ENCODE results near the gene GRM2.
A peak's percentile ranks its signal among the peaks of the same experiment; 100 is the strongest.

GRM2 gene

GRCh38 chr3:51715231-51715976 lies 8.5 kb downstream of the GRM2 start:
- TF ChIP-seq TARDBP (IDR thresholded peaks at IDR 0.05) = no peak
- TF ChIP-seq ELF4 (IDR thresholded peaks at IDR 0.05) = no peak
- TF ChIP-seq FOXK2 (IDR thresholded peaks at IDR 0.05) = no peak
- TF ChIP-seq SP1 (IDR thresholded peaks at IDR 0.05) = no peak
- TF ChIP-seq FOXM1 (IDR thresholded peaks at IDR 0.05; ENCODE audit: borderline replicate concordance) = no peak
- TF ChIP-seq HDGF (IDR thresholded peaks at IDR 0.05; ENCODE audit: borderline replicate concordance) = no peak
- no peak for TF ChIP-seq CTBP1 (IDR thresholded peaks at IDR 0.05; ENCODE audit: borderline replicate concordance)
- TF ChIP-seq FOXA1 (IDR thresholded peaks at IDR 0.05) = no peak
- TF ChIP-seq NFRKB (IDR thresholded peaks at IDR 0.05) = no peak
- no peak for TF ChIP-seq L3MBTL2 (conservative IDR thresholded peaks at IDR 0.05)
- ChIA-PET CTCF (no interaction called here), POLR2A (no interaction called here)
- DNase-seq (ENCODE audit: extremely low spot score) = no peak

- CTCF ChIA-PET = interaction anchor here (1.1 kb wide), 1 partner anchor 89 kb away, joined by 3 read pairs; no protein-coding TSS in a partner anchor
- TF ChIP-seq ZNF384 (IDR thresholded peaks at IDR 0.05) (no peak), TARDBP (IDR thresholded peaks at IDR 0.05) (no peak), L3MBTL2 (conservative IDR thresholded peaks at IDR 0.05) (no peak), HDGF (IDR thresholded peaks at IDR 0.05; ENCODE audit: borderline replicate concordance) (no peak), FOXK2 (IDR thresholded peaks at IDR 0.05) (no peak), CTBP1 (IDR thresholded peaks at IDR 0.05; ENCODE audit: borderline replicate concordance) (no peak), BHLHE40 (IDR thresholded peaks at IDR 0.05; ENCODE audit: borderline replicate concordance) (no peak), FOXM1 (IDR thresholded peaks at IDR 0.05; ENCODE audit: borderline replicate concordance) (no peak), LEF1 (IDR thresholded peaks at IDR 0.05; ENCODE audit: borderline replicate concordance) (no peak), SP1 (IDR thresholded peaks at IDR 0.05) (no peak), PKNOX1 (IDR thresholded peaks at IDR 0.05) (no peak), ARNT (IDR thresholded peaks at IDR 0.05) (no peak), SUZ12 (IDR thresholded peaks at IDR 0.05) (no peak), FOXA1 (IDR thresholded peaks at IDR 0.05) (no peak), ELF4 (IDR thresholded peaks at IDR 0.05) (no peak), NFRKB (IDR thresholded peaks at IDR 0.05) (no peak)
- no peak for DNase-seq (ENCODE audit: extremely low spot score)
- POLR2A ChIA-PET = no interaction called here
Observed at GRCh38 chr3:51715977-51716294, 9.1 kb downstream of the GRM2 start.

GRCh38 chr3:51716805-51717204 lies 9.9 kb downstream of the GRM2 start:
- POLR2A ChIA-PET = no interaction called here
- DNase-seq (ENCODE audit: extremely low spot score) = no peak
- CTCF ChIA-PET = interaction anchor here (1.1 kb wide), 1 partner anchor 88 kb away, joined by 3 read pairs; no protein-coding TSS in a partner anchor
- TF ChIP-seq ELF4 (IDR thresholded peaks at IDR 0.05) (no peak), SP1 (IDR thresholded peaks at IDR 0.05) (no peak), FOXA1 (IDR thresholded peaks at IDR 0.05) (no peak), LEF1 (IDR thresholded peaks at IDR 0.05; ENCODE audit: borderline replicate concordance) (no peak), ARNT (IDR thresholded peaks at IDR 0.05) (no peak), BHLHE40 (IDR thresholded peaks at IDR 0.05; ENCODE audit: borderline replicate concordance) (no peak), HDGF (IDR thresholded peaks at IDR 0.05; ENCODE audit: borderline replicate concordance) (no peak), NFRKB (IDR thresholded peaks at IDR 0.05) (no peak), L3MBTL2 (conservative IDR thresholded peaks at IDR 0.05) (no peak), TARDBP (IDR thresholded peaks at IDR 0.05) (no peak), FOXM1 (IDR thresholded peaks at IDR 0.05; ENCODE audit: borderline replicate concordance) (no peak), CTBP1 (IDR thresholded peaks at IDR 0.05; ENCODE audit: borderline replicate concordance) (no peak), SUZ12 (IDR thresholded peaks at IDR 0.05) (no peak), ZNF384 (IDR thresholded peaks at IDR 0.05) (no peak), PKNOX1 (IDR thresholded peaks at IDR 0.05) (no peak), FOXK2 (IDR thresholded peaks at IDR 0.05) (no peak)

GRCh38 chr3:51717446-51717845 lies 10.6 kb downstream of the GRM2 start:
- CTCF ChIA-PET = no interaction called here
- POLR2A ChIA-PET = no interaction called here
- no peak for DNase-seq (ENCODE audit: extremely low spot score)
- TF ChIP-seq FOXK2 (IDR thresholded peaks at IDR 0.05) (no peak), PKNOX1 (IDR thresholded peaks at IDR 0.05) (no peak), LEF1 (IDR thresholded peaks at IDR 0.05; ENCODE audit: borderline replicate concordance) (no peak), NFRKB (IDR thresholded peaks at IDR 0.05) (no peak)

- TF ChIP-seq ELF4 (IDR thresholded peaks at IDR 0.05) (no peak), FOXM1 (IDR thresholded peaks at IDR 0.05; ENCODE audit: borderline replicate concordance) (no peak), BHLHE40 (IDR thresholded peaks at IDR 0.05; ENCODE audit: borderline replicate concordance) (no peak), LEF1 (IDR thresholded peaks at IDR 0.05; ENCODE audit: borderline replicate concordance) (no peak), SUZ12 (IDR thresholded peaks at IDR 0.05) (no peak)
- DNase-seq (ENCODE audit: extremely low spot score) = peak; percentile 3
- ChIA-PET CTCF (interaction anchor here (1.7 kb wide), 1 partner anchor 216 kb away, joined by 9 read pairs; no protein-coding TSS in a partner anchor), POLR2A (no interaction called here)
Observed at GRCh38 chr3:51717947-51718346, 11.1 kb downstream of the GRM2 start.
